ENCODE measurements around the gene SLC44A3. TPM values are rescaled to one million over a fixed set of nuclear protein-coding genes. Genes with fewer than 3 reads are reported as not detected.
A peak's percentile ranks its signal among the peaks of the same experiment; 100 is the strongest.

Gene SLC44A3
- total and polyA plus RNA-seq, 10 donors: 0.28 to 4.0 (median 0.95) TPM

DNA sequence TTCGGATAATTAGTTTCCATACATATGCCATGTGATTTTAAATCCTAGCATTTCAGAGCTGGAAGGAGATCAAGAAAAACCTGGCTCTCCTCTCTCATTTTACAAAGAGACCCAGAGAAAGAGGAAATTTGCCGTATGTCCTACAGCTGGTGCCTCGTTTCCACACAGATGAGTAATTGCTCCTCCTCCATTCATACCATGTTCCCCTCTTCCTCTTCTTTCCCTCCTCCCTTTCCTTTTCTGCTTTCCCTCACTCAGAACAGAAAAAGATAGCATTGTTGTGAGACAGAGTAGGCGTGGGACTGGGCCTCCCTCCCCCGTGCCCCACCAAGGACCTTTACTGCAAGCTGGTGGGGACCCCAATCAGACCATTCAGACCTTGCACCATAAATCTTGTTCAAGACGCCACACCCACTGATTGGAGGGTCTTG, 13.7 kb upstream of the SLC44A3 start:
- Histone ChIP-seq H3K27me3 (replicated peaks in 1 of 7) (peaks cover 0 to 7% (median 0%) of the 10 kb centered on the region in 7 donors), H3K9me3 (no peaks in the 10 kb centered on the region), H3K27ac (no peak overlapping the region), H3K4me3 (peak overlapping the region in 1 of 8 donors; percentile 4), H3K4me1 (peaks cover 7 to 36% (median 20%) of the 10 kb centered on the region in 6 donors), H3K36me3 (no peaks in the 10 kb centered on the region)
- 28 to 46% (median 35%) methylated on average over 6 of the region's 6 CpGs for WGBS, 5 donors
- TF ChIP-seq POLR2AphosphoS5 (IDR thresholded peaks at IDR 0.05) (no peak), POLR2A (IDR thresholded peaks at IDR 0.05) (no peak)
- TF ChIP-seq, protein P1, sequence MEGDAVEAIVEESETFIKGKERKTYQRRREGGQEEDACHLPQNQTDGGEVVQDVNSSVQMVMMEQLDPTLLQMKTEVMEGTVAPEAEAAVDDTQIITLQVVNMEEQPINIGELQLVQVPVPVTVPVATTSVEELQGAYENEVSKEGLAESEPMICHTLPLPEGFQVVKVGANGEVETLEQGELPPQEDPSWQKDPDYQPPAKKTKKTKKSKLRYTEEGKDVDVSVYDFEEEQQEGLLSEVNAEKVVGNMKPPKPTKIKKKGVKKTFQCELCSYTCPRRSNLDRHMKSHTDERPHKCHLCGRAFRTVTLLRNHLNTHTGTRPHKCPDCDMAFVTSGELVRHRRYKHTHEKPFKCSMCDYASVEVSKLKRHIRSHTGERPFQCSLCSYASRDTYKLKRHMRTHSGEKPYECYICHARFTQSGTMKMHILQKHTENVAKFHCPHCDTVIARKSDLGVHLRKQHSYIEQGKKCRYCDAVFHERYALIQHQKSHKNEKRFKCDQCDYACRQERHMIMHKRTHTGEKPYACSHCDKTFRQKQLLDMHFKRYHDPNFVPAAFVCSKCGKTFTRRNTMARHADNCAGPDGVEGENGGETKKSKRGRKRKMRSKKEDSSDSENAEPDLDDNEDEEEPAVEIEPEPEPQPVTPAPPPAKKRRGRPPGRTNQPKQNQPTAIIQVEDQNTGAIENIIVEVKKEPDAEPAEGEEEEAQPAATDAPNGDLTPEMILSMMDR (IDR thresholded peaks at IDR 0.05 in 8 of 11, conservative IDR thresholded peaks at IDR 0.05 in 3 of 11): no peak
- DNase-seq: no peak
- intact Hi-C loops (cut with DNase I; ENCODE audit: low total_unique reads): loop anchor here (10.0 kb wide), 1 partner anchor 322 kb away; no protein-coding TSS in a partner anchor

DNA sequence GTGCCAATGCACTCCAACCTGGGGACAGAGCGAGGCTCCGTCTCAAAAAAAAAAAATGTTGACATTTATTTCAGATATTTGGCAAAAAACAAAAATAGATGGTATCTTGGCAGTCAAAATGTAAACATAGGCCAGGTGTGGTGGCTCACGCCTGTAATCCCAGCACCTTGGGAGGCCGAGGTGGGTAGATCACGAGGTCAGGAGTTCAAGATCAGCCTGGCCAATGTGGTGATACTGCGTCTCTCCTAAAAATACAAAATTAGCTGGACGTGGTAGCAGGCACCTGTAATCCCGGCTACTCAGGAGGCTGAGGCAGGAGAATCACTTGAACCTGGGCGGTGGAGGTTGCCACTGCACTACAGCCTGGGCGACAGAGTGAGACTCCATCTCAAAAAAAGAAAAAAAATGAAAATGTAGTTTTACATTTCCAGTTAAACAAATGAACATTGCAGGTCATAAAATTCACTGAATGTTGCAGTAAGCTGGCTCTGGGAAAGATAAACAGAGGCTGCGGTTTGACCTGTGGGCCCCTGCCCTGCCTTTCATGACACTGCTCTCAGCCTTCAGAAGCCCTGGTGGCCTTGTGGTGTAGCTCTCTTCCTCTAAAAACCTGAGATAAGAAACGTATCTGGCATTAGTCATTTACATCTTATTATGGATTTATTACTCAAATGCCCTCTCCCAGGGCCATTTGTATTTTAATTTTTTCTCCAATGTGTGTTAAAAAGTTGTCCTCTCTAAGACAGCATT, 12.2 kb upstream of the SLC44A3 start:
- no peak overlapping the region for H3K27ac ChIP-seq
- H3K4me1 ChIP-seq: peaks cover 0 to 21% (median 9%) of the 10 kb centered on the region in 6 donors
- no peaks in the 10 kb centered on the region for H3K36me3 ChIP-seq
- peaks cover 0 to 7% (median 0%) of the 10 kb centered on the region in 7 donors for H3K27me3 ChIP-seq (replicated peaks in 1 of 7)
- no peak for DNase-seq
- no peak overlapping the region for H3K4me3 ChIP-seq
- H3K9me3 ChIP-seq: no peaks in the 10 kb centered on the region
- intact Hi-C loops (cut with DNase I; ENCODE audit: low total_unique reads): loop anchor here (10.0 kb wide), 1 partner anchor 323 kb away; no protein-coding TSS in a partner anchor
- TF ChIP-seq, protein P1 (IDR thresholded peaks at IDR 0.05 in 8 of 11, conservative IDR thresholded peaks at IDR 0.05 in 3 of 11): no peak
- TF ChIP-seq POLR2AphosphoS5 (IDR thresholded peaks at IDR 0.05): no peak
- no peak for TF ChIP-seq POLR2A (IDR thresholded peaks at IDR 0.05)
- WGBS, 5 donors: 71 to 79% (median 72%) methylated on average over 12 of the region's 12 CpGs

DNA sequence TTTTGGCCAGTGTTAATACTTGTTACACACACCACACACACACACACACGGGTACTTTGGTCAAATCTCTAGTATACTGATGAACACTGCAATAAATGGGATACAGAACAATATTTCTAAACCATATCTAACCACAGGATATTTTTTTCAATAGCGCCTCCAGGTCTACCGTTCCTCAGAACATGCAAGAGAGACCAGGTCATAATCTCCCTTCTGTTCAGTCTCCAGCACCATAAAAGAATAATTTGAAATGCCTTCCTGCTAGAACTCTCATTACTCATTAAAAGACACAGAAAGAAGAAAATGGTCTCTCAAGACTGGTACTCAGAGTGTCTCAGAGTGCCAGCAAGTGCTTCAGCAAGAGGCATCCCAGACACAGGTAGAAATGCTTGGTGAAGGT, 11.5 kb upstream of the SLC44A3 start:
- H3K4me1 ChIP-seq: peaks cover 0 to 18% (median 9%) of the 10 kb centered on the region in 6 donors
- H3K9me3 ChIP-seq: peaks cover 0 to 5% (median 0%) of the 10 kb centered on the region in 8 donors
- WGBS, 5 donors: 59 to 84% (median 69%) methylated on average over 3 of the region's 3 CpGs
- TF ChIP-seq, protein P1 (IDR thresholded peaks at IDR 0.05 in 8 of 11, conservative IDR thresholded peaks at IDR 0.05 in 3 of 11): no peak
- no peak for TF ChIP-seq POLR2AphosphoS5 (IDR thresholded peaks at IDR 0.05)
- TF ChIP-seq POLR2A (IDR thresholded peaks at IDR 0.05): no peak
- H3K27me3 ChIP-seq (replicated peaks in 1 of 7): peaks cover 0 to 7% (median 0%) of the 10 kb centered on the region in 7 donors
- H3K27ac ChIP-seq: no peak overlapping the region
- no peak overlapping the region for H3K4me3 ChIP-seq
- H3K36me3 ChIP-seq: no peaks in the 10 kb centered on the region
- no peak for DNase-seq
- intact Hi-C loops (cut with DNase I; ENCODE audit: low total_unique reads): loop anchor here (10.0 kb wide), 1 partner anchor 324 kb away; no protein-coding TSS in a partner anchor

DNA sequence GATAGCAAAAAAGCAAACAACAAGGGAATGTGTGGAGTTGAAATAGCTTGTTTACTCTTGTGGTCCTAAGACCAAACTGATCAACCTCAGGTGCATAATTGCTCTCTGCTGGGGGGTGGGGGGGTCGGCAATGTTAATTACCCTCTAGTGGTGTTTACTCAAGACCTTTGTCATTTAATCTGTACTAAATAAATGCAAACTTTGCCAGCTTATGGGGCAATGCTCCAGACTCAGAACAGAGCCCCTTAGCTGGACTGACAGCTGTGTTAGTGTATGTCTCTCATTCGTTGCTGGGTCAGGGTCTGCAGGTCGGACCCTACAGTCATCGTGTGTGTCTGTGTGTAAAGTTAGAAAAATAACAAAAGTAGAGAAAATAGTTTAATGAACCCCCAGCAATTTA, 7.2 kb upstream of the SLC44A3 start:
- Histone ChIP-seq H3K4me1 (no peaks in the 10 kb centered on the region), H3K36me3 (no peaks in the 10 kb centered on the region), H3K27me3 (replicated peaks in 1 of 7) (no peaks in the 10 kb centered on the region), H3K4me3 (no peak overlapping the region), H3K9me3 (peaks cover 0 to 9% (median 0%) of the 10 kb centered on the region in 8 donors), H3K27ac (no peak overlapping the region)
- TF ChIP-seq POLR2A (IDR thresholded peaks at IDR 0.05) (no peak), POLR2AphosphoS5 (IDR thresholded peaks at IDR 0.05) (no peak)
- TF ChIP-seq, protein P1 (IDR thresholded peaks at IDR 0.05 in 8 of 11, conservative IDR thresholded peaks at IDR 0.05 in 3 of 11): no peak
- WGBS, 5 donors: 71 to 90% (median 78%) methylated on average over 4 of the region's 4 CpGs
- DNase-seq: no peak
- intact Hi-C loops (cut with DNase I; ENCODE audit: low total_unique reads): no loop called here

All from spleen (tissue), 11 donors.